HG03457 (cell line): Measurements from ENCODE around the gene LUC7L3.

ENCODE experiments used
- ATAC-seq: cut with Tn5 transposase; IDR thresholded peaks from one replicate; pipeline ENCODE4 v1.9.1; 2021; ENCODE audit warnings: moderate number of reproducible peaks; ENCODE audit not compliant: unreplicated experiment

LUC7L3 gene

GRCh38 chr17:50749245-50749644 lies 29.8 kb downstream of the LUC7L3 start:
- ATAC-seq, result no peak

DNA sequence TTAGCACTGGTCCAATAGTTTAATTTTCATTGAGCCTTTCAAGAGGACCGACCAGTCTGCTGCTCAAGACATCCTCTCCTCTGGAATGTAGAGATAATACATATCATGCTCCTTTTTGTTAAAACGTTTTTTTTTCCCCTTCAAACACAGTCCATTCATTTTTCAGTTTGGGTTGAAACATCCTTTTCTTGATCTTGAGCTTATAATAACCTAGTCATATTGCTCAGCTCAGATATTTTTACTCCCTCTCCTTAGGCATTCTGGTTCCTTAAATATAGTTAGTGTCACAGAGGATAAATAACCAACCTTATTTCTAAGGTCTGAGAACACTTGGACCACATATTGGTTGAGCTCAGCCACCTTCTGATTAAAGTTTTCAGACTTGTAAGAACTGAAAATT lies 35.1 kb downstream of the LUC7L3 start:
- no peak for ATAC-seq

DNA sequence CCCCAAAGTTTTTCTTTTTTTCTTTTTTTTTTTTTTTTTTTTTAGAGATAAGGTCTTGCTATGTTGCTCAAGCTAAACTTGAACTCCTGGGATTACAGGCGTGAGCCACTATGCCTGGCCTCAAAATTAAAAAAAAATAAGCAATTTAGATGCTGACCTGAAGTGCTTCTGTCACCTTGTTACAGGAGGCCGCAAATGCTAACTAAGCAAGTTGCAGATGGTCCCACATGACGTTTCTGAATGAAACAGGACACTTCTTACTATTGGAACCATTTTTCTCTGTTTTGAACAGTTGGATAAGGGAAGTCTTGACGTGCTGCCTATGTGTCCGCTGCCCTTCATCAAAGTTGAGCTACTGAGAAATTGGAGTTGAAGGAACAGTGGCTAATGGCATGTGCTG lies 39.1 kb downstream of the LUC7L3 start:
- ATAC-seq, result no peak

DNA sequence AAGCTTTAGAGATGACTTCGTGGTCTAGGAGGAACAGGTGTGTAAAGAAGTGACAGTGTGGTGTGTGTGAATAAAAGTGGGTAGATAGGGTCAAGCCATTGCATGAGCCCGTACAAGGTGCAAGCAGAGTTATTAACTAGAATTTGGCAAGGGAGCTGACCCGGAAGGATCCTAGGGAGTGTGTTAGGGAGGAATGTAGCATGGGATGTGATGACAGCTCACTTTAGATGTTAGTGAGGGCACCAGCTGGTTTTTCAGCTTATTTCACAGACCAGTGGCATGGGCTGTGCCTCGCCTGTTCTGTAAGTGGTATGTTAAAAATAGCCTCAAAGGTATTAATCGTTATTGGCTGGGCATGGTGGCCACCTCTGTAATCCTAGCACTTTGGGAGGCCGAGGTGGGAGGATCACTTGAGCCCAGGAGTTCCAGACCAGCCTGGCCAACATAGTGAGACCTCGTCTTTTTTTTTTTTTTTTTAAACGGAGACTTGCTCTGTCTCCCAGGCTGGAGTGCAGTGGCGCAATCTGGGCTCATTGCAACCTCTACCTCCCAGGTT lies 39.7 kb downstream of the LUC7L3 start:
- ATAC-seq, result no peak

GRCh38 chr17:50762177-50762576 lies 42.8 kb downstream of the LUC7L3 start:
- no peak for ATAC-seq

GRCh38 chr17:50763716-50764475 lies 44.5 kb downstream of the LUC7L3 start:
- no peak for ATAC-seq

GRCh38 chr17:50764734-50765149 lies 45.3 kb downstream of the LUC7L3 start:
- no peak for ATAC-seq

GRCh38 chr17:50765454-50766221 lies 46.2 kb downstream of the LUC7L3 start:
- no peak for ATAC-seq

- ATAC-seq, result no peak
Observed at GRCh38 chr17:50766222-50767023, 47.0 kb downstream of the LUC7L3 start.

DNA sequence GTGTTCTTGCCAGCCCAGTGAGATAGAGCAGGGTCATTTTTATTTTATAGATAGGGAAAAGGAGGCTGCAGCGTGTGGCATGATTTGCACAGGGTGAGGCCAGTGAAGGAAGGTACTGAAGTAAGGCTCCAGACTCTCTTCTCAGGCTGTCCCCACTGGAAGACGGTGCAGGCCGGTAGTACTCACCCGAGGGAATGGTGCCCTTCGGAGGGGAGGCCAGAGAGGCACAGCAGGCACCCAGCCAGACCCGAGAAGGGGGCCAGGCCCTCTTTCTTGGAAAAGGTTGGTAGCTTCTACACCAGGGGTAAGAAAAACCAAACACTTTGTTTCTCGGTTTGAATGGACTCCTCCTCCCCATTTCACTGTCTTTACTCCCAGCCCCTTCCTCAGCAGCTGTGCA lies 47.6 kb downstream of the LUC7L3 start:
- ATAC-seq, result no peak

GRCh38 chr17:50767446-50767845 lies 48.0 kb downstream of the LUC7L3 start, which contains the start of gene ANKRD40CL:
TSS of gene ANKRD40CL (minus strand) at chr17:50767518. CDS start at chr17:50766913, 605 bp downstream.
- ATAC-seq, result no peak

DNA sequence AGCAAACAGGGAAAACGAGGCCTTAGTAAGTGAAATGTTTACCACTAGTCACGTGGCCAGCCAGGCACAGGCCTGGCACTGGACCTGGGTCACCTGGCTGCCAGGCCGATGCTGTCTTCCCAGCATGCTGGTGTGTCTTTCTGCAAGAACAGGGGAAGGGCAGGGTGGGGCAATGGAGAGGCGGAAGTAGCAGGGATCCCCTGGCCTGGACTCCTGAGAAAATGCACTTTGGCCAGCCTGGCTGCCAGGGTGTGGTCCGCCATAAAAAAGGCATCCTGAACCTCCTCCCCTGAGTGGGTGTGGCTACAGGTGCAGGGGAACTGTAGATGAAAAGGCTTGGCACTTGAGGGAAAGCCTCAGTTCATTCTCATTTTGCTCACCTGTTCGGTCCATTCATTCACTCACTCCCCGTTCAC lies 49.0 kb downstream of the LUC7L3 start:
- no peak for ATAC-seq

GRCh38 chr17:50769884-50770283 lies 50.5 kb downstream of the LUC7L3 start:
- ATAC-seq, result no peak

DNA sequence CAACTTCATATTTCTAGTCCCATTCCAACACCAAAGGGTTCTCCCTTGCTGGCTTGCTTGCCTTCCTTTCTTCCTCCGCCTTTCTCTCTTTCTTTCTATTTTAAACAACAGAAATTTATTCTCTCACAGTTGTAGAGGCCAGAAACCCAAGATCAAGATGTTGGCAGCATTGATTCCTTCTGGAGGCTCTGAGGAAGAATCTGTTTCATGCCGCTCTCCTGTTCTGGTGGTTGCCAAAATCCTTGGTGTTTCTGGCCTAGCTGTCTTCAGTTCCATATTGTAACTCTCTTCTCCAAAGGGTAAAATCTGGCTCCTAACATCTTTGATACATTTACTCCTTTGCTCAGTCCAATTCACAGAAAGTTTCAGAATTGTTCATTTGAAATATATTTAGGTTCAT lies 50.9 kb downstream of the LUC7L3 start:
- ATAC-seq, result no peak

DNA sequence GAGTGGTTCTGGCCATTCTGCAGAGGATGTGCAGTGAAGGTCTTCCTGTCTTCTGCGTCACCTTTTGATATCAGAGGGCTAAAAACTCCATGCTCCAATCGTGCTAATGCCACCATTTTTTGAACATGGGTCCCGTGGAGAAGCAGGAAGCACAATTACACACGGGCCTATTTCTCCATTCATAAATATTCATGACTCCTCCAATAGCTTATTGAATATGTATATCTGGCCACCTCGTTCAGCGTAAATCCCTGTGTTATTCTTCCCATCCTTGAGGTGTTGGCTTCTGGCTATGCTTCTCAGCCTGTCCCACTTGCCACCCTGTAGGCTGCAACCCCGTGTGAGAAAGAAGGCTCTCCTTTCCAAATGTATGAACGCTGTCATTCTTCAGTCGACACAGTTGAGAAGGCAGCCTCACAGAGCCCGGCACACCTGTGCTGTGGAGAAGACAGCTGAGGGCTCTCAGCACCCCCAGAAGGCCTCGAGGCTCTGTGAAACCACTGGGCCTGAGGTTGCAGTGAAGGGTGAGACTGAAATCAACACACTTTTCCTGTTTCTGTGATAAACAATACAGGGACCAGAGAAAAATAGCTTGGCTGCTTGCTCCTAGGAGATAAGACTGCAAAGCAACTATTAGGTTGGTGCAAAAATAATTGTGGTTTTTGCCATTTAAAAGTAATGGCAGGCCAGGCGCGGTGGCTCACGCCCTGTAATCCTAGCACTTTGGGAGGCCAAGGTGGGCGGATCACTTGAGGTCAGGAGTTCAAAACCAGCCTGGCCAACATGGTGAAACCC lies 52.8 kb downstream of the LUC7L3 start:
- ATAC-seq, result no peak

- no peak for ATAC-seq
Observed at GRCh38 chr17:50774225-50774803, 54.9 kb downstream of the LUC7L3 start.

DNA sequence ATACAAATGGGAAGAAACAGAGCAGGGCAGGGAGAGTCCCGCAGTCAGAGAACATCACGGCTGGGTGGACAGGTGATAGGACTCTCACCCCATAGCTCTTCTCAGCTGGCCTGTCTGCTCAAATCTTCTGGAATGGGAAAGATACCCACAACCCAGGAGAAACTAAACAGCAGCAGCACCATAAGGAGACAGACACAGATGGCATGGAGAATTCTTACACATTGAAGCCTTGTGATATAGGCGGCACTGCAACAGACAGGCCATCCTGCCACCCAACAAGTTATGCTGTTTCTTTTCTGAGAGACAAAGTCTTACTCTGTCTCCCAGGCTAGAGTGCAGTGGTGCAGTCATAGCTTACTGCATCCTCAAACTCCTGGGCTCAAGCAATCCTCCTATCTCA lies 56.5 kb downstream of the LUC7L3 start:
- ATAC-seq, result no peak

- ATAC-seq, result no peak
Observed at GRCh38 chr17:50778471-50778870, 59.1 kb downstream of the LUC7L3 start.

- ATAC-seq, result no peak
Observed at GRCh38 chr17:50778988-50779387, 59.6 kb downstream of the LUC7L3 start.
